ENCODE data around the gene TSHZ2.
"Not testable (repeated sequence)": the region's sequence is repeated elsewhere in the genome, so short reads cannot be mapped to it uniquely, and the experiment has no call there.

TSHZ2 gene

DNA sequence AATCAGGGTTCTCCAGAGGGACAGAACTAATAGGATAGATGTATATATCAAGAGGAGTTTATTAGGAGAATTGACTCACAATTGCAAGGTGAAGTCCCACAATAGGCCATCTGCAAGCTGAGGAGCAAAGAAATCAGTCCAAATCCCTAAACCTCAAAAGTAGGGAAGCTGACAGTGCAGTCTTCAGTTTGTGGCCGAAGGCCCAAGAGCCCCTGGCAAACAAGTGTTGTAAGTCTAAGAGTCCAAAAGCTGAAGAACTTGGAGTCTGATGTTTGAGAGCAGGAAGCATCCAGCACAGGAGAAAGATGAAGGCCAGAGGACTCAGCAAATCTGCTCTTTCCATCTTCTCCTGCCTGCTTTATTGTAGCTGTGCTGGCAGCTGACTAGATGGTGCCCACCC, 117.7 kb downstream of the TSHZ2 start:
- not testable (repeated sequence) for DNase-seq

DNA sequence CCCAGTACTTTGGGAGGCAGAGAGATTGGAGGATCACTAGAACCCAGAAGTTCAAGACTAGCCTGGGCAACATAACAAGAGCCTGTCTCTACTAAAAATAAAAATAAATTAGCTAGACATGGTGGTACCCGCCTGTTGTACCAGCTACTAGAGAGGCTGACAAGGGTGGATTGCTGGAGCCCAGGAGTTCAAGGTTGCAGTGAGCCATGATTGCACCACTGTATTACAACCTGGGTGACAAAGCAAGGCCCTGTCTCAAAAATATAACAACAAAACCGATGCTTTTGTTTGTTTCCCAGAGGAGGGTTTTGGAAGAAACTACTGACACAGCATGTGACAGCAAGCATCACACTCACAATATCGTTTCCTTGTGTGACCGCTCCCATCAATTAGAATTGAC, 119.6 kb downstream of the TSHZ2 start:
- no peak for DNase-seq

DNA sequence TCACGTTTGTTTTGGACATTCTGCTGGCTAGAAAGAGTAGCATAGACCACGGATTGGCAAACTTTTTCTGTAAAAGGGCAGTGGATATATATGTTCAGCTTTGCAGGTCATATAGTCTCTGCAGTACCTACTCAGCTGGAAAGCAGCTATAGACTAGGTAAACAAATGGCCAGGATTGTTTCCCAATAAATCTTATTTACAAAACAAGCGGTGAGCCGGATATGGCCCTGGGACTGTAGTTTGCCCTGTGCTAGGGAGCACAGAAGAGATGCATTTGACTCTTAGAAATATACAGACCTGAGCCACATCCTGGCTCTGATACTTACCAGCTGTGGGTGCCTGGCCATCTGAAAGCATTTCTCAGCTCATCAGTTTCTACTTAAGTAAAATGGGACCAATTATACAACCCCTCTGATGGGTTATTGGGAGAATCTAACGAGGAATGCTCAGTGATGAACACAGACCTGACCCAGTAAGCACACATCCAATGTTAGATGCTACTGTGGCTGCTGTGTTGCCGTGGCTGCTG, 120.7 kb downstream of the TSHZ2 start:
- no peak for DNase-seq

DNA sequence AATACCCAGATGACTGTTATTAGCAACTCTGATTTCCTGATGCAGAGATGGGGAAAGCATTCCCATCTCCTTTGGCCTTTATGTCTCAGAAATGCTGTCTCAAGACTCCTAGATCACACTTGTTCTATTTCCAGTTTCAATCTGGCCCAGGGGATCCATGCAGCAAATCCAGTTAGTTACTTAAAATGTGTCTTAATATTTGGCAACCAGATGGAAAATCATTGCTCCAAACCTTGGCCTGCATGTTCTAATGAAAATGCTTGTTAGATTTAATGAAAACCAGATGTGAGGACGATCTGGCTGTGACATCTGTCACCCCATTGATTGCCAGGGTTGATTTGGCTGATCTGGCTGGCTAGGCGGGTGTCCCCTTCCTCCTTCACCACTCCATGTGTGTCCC, 125.2 kb downstream of the TSHZ2 start:
- DNase-seq: no peak

DNA sequence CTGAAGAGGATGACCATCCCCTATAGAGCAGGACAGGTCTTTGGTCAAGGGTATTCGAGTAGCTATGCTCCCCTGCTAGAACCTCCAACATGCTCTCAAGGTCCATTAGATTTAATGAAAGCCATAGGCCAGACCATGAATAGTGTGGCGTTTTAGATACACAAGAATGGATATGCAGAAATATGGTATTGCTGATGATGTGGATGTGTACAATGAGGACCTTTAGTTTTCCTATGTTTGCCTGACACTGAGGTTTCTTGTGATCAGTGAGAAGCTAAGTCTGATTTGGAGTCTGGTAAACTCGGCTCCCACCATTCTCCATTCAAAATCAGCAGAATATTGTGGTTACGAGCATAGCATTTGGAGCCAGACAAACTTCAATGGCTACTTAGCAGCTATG, 125.6 kb downstream of the TSHZ2 start:
- no peak for DNase-seq

DNA sequence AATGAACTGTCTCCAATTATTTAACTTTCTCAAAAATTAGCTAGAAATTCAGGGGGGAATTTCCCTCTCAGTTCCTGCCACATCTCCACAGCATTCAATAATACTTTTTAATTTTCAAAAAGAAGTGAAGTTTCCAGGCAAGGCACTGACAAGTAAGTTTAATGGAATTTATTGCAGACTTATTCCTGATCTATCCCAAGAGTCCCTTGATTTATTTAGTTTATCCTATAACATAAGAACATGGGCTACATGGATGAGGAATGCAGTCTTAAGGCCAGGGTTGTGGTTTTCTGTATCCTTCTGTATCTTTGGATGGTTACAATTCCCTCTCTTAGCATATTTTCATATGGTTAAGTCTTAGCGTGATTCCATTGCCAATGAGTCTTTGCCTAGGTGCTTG, 126.5 kb downstream of the TSHZ2 start:
- DNase-seq: no peak

DNA sequence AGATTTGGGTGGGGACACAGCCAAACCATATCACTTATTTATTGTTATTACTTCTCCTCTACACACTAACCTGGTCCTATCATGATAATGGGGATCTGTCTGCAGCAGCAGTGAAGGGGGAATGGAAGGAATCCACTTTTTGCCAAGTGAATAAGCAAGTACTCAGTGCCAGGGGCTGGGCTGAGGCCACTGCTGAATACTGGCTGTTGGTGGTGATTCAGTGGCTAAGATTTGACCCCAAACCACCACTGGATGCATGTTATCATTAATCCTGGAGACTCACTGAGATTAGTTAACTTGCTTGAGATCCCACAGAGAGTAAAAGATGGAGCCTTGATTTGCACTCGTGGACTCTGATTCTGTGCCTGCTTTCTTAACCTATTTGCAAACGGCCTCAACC, 127.7 kb downstream of the TSHZ2 start:
- no peak for DNase-seq

DNA sequence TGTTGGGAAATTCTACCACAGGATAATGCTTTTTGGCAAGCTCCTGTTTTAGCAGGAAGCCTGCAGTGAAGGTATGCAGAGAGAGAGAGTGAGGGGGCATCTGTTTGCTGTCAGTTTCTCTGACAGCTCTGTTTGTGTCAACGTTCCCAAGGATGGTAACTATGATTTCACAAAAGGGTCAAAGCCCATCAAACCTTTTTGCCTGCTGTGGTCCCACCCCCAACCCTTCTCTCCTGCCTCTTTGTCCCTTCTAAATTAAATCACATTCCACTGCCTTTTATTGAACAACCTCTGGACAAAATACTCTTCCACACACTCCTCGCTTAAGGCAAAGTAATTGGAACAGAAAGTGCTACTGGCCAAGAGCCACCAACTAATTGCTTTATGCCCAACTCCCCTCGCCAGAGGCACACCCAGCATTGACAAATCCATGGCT, 128.3 kb downstream of the TSHZ2 start:
- DNase-seq: no peak

DNA sequence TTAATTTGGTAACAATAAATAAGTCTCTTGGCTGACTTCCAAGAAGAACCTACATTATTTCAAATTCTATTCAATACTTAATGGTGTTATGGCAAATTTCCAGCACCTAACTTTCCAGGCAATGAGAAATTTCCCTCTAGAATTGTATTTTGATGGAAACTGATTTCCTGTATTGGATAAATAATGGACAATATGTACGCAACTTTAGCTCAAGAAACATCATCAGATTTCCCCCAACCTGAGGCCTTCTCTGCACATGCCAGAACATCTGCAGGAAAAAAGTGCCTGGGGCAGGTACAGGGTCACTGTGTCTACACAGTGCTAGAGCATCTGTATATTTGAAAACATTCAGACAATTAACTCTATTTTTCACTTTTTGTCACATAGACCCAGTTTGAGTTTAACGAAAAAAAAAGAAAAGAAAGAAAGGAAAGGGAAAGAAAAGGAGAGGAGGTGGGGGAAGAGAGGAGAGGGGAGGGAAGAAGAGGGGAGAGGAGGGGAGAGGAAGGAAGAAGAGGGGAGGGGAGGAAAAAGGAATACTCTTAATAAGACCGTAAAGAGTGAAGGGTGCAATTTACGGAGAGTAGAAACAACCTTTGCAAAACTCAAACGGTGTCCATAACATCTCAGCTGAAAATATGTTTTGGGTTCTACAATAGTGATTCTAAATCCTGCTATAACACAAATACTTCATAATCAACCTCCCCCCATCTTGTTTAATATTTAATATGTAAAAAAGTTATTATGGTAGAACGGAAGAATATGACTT, 130.0 kb downstream of the TSHZ2 start:
- no peak for DNase-seq

DNA sequence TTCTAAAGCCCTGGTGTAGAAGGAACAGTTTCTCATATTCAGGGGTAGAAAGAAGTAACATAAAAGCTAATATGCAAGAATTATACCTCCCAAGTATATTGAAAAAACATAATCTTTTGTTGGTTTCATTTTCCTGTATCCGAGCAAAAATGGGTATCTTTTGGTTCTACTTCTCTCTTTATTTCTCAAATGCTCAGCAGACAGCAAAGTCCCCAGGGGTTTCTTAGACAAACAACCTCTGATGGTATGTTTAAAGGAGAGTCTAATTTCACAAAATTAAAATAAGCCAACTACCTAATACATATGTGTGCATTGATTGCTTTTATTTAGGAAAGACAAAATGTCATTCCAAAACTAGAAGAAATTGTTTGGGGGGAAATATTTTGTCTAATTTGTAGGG, 131.0 kb downstream of the TSHZ2 start:
- DNase-seq: no peak

DNA sequence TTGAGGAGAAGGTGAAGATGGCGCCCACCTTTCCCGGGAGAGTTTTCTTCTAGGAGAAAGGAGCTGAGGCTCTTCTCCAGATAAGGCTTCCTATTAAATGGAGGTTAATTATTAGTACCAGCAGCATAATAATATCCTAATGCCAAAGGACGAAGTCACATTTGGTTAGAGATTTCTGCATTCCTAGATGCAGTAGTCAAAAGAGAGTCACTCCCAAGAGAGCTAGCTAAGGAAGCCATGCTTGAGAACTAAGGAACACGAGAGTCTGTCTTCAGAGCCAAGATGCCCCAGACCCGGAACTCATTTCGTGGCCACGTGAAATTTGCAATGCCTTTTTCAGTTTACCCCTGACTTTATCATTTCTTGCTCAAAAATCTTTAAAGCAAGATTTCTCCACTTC, 132.7 kb downstream of the TSHZ2 start:
- DNase-seq: no peak

DNA sequence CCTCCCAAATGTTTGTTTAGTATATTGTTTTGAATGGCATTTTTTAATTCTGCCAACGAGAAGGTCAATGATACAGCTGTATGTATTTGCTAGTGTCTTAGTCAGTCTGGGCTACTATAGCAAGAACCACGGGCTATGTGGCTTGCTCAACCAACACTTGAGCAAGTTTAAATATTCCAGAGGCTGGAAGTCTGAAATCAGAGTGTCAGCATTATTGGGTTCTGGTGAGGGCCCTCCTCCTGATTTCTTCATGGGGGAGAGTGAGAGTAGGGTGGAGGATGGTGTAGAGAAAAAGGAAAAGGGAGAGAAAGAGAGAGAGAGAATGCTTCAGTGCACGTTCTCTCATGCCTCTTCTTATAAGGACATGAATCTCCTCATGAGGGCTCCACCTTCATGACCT, 144.6 kb downstream of the TSHZ2 start:
- no peak for DNase-seq

DNA sequence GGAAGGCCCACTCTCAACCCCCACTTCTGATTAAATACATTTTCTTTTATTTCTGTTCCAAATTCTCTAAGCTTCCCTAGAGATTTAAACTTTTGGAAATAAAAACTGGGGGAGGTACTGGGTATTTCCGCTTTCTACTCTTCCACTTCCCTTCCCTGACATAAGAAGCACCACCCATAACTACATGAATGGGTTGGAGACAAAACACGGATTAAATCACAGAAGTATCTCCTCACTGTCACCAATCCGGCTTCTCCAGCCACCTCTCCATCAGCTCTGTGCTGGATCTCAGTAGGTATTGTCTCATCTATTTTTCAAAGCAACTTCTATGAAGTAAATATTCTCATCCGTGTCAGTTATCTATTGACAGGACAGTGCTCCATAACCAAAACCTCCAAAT, 150.7 kb downstream of the TSHZ2 start:
- DNase-seq: no peak

DNA sequence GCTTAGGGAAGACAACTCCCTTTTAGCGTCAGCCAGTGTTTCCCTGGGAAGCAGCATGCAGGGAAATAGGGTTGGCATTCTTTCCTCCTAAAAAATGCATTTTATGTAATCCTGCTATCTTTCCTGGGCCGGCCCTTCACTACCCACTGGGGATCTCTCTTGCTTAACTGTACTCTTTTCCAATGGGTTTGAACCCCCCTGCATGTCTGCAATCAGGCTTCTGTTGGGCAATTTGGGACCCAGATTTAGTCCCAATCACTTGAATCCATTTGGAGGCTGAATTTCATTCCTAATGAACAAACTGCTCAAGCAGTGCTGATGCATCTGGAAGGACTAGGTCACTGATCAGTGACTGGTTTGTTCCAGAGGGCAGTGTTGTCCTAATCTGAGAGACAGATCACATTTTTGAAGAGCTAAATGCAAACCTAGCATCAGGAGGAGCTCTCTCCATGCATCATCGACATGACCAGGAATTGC, 152.0 kb downstream of the TSHZ2 start:
- no peak for DNase-seq

DNA sequence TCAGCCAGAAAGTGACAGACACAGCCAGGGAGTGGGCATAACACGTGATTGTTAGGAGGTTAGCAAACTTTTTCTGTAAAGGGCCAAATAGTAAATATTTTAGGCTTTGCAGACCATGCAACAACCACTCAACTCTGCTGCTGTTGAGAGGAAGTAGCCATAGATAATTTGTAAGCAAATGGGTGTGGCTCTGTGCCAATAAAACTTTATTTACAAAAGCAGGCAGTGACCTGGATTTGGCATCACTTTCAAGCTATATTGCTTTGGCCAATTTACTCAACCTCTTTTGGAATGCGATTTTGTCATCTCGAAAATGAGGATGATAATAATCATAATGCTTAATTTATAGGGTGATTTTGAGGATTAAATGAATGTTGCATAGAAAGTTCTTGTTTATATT, 152.6 kb downstream of the TSHZ2 start:
- DNase-seq: no peak

DNA sequence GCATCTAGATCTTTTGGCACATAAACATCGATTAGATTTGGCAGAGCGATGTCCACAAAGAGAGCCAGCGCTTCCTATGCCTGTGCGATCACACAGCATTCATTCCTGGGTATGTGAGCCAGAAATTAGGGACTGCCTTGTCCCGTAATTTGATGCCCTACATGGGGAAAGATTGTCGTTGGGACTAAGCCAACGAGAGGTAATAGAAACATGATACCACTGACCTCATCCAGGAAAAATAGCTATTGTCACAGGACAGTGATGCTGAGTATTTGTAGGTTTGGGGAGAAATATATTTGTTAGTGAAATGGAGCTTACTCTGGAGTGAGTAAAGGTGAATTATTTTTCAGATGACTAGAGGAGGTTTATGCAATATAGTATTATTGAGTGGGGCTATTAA, 154.0 kb downstream of the TSHZ2 start:
- DNase-seq: no peak

DNA sequence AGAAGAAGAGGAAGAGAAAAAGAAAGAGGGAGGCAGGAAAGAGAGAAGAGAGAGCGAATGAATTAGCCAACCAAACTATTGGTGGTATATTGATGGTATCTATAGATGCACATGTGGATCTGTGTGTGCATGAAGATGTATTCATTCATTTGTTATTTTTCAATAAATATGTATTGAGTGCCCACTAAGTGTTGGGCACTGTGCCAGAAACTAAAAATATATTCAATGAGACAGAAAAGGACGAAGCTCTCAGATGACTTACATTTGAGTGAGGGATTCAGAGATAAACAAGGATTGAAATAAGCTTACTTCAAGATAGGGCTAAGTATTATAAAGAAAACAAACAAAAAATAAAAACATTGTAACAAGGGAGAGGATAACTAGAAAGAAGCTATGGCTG, 154.9 kb downstream of the TSHZ2 start:
- no peak for DNase-seq

DNA sequence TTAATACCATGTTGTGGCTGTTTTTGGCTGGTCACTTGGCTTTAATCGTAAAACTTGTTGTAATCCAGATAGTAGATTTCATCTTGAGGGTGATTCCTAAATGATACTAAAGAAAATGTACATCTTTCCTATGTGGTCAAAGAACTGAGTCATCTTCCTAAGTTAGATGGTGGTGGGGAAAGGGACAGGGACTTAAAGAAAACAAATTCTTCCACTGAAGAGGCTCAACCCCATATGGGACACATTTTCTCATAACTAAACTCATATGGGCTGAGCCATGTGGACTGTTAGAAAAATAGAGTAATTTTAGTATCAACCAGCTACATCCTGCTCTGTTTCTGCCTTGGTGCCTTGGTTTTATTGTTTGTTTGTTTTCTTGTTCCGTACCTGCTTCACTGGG, 155.8 kb downstream of the TSHZ2 start:
- no peak for DNase-seq

DNA sequence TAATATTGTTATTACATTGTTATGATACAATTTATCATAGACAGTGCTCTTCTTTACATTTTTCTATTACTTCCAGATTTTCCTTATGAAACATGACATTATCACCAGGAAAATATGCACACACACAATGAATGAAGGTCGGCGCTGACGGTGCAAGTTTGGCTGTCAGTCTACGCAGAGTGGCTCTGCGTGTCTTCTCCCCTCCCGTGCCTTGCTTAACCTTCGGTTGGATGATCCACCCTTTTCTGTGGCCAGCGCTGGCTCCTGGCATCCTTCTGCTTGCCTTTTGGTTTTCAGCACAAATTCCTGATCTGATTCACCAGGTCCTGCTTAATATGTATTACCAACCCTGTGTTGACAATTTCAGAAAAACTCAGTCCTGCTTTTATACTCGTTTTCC, 157.4 kb downstream of the TSHZ2 start:
- DNase-seq: no peak

DNA sequence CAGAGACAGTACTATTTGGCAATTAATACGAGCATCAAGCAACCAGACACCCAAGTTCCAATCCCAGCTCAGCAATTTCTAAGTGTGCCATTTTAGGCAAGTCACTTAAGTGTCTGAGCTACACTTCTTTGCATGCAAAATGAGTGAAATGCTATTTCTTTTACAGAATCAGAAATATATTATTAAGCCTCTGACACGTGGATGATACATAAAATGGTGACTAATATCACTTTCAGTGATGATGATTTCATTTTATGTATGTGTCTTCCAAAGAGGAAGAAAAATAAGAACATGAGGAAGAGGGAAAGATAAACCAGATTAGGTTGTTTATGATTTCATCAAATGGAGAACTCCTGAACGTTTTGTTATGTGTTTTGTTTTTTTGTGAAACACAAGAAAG, 158.6 kb downstream of the TSHZ2 start:
- DNase-seq: no peak

DNA sequence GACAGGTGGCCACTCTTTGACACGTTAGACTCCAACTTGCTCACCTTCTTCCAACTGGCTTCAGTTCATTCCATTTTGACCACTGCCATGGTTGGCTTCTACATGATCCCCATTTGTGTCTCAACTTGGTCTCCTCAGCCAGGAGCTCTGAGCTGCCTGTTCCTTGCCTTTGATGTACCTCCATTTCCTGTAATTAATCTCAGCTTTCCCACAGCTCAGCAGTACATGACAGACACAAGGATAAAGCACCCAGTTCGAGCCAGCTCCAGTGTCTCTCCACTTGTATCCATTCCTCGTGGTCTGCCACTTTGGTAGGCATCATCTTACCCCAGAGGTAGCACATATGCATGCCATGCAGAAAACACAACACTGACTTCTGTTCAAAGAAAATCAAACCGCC, 161.0 kb downstream of the TSHZ2 start:
- no peak for DNase-seq

DNA sequence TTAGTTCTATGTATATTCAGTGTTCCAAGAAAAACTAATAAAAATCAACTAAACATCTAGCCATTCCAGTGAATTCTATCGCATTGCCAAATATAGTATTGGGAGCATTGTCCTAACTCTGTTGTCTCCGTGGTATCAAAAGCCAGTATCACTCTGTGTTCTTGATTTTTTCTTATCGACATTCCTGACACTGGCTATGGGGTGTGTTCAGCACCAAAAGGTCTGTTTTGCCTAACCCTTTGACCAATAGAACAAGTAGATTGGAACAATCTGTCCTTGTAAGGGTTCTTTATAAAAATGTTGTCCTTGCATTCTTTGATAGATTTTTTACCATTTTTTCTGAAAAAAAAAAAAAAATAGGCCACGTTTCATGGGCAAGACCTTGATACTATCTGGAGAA, 161.5 kb downstream of the TSHZ2 start:
- DNase-seq: no peak

DNA sequence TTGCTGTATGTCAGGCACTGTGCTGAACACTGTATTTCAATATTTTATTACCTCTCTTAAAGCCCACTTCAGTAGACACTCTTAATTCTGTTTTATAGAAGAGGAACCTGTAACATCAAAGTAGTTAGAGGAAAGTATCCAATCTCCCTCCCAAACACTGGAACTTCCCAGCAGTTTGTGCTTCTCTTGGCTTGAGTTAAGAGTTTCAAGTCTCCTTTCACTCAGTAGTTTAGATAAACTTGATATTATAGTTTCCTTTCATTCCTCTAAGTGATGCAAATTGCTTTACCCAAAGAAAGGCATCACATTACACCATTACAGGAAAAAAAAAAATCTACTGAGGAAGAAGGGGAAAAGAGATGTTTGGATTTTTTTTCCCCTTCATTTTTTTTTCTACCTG, 164.3 kb downstream of the TSHZ2 start:
- DNase-seq: no peak

DNA sequence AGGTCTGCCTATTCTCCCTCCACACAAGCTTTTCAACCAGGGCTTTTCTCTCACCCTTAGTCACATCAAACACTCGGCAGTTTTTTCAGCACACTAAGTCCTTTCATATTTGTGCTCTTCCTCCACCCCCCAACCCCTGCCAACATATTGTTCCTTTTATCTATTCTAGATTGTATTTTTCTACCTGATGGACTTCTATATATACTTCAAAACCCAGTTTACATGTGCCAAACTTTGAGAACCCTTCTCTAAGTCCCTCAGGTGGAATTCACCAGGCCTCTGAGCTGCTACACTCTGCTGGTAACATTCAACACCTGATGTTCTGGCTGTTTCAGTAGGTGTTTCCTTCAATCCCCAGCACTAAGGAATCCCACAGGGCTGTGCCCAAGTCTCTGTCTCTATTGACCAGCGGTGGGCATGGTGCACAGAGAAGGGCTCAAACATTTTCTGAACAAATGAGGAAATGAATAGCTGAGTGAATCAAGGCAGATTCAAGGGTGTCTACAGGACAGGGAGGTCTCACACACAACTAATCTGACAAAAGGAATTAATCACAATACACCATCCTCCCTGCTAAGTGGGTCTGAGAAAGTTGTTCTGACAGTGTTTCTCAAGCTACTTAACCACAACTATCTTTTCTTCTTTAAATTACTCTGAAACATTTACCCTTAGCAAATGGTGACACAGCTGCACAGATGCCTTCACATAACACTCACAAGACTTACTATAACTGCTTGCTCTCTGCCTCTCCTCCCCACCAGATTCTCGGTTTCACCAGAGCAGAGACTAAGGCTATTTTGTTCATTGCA, 166.5 kb downstream of the TSHZ2 start:
- no peak for DNase-seq
